ELR (cell line): ENCODE measurements around the gene NRG2.

Source experiments
- DNase-seq: peaks from one replicate; pipeline ENCODE4 v3.0.0-alpha.2; 2015; ENCODE audit warnings: low read depth

The NRG2 gene

GRCh38 chr5:139880416-139881142 is 162.5 kb downstream of the NRG2 start:
- no peak for DNase-seq

DNA sequence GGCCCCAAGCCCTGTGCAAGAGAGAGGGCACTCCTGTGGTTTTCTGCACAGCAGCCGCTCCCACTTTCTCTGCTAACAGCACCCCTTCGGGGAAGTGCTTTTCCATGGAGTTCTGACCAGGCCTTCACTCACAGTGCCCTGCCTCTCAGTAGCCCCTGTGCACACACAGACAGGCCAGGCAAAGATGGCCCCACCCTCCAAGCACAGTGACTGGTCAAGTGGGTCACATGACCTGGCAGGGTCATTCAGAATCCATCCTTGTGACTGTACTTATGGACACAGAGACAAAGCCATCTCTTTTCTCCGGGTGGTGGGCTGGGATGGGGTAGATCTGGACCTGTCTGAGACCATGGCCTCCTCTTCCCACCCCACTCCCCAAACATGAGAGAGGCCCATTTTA is 165.0 kb downstream of the NRG2 start:
- peak; percentile 8 for DNase-seq

GRCh38 chr5:139877129-139877597 is 165.9 kb downstream of the NRG2 start:
- DNase-seq: peak; percentile 7

DNA sequence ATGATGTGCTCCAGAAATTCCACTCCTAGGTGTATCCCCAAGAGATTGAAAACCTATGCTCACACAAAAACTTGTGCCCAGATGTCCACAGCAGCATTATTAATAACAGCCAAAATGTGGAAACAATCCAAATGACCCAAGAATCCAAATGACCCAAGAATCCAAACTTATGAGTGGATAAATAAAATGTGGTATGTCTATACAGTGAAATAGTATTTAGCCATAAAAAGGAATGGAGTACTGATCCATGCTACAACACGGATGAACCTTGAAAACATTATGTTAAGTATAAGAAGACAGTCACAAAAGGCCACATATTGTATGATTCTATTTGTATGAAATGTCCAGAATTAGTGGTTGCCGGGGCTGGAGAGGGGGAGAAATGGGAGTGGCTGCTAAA is 167.1 kb downstream of the NRG2 start:
- DNase-seq: no peak

GRCh38 chr5:139872851-139873794 is 170.0 kb downstream of the NRG2 start:
- no peak for DNase-seq

- no peak for DNase-seq
These were observed 170.9 kb downstream of the NRG2 start for GRCh38 chr5:139872052-139872766.

GRCh38 chr5:139871614-139872013 is 171.5 kb downstream of the NRG2 start:
- no peak for DNase-seq

GRCh38 chr5:139870677-139871076 is 172.4 kb downstream of the NRG2 start:
- DNase-seq: no peak

GRCh38 chr5:139869042-139869790 is 173.9 kb downstream of the NRG2 start:
- no peak for DNase-seq

DNA sequence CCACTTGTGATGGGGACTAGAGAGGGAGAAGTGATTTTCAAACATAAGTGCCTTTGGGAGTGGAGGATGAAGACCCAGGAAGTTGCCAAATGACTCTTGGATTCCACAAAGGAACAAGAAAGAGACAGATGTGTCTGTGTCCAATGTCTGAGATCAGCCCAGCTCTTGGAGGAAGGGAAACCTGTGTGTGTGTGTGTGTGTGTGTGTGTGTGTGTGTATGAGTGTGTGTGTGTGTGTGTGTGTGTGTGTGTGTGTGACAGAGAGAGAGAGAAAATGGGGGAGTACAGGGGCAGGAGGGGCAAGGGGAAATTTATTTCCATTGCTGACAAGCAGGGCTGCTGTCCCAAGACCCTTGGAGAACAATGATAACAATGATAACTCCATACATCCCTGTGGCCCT is 175.5 kb downstream of the NRG2 start:
- DNase-seq: no peak

GRCh38 chr5:139867109-139867508 is 176.0 kb downstream of the NRG2 start:
- no peak for DNase-seq

GRCh38 chr5:139864716-139865483 is 178.2 kb downstream of the NRG2 start:
- no peak for DNase-seq

GRCh38 chr5:139863855-139864558 is 179.1 kb downstream of the NRG2 start:
- DNase-seq: peak; percentile 65

- DNase-seq: no peak
These were observed 179.7 kb downstream of the NRG2 start for GRCh38 chr5:139863361-139863760.

GRCh38 chr5:139862803-139863202 is 180.3 kb downstream of the NRG2 start:
- DNase-seq: peak; percentile 6

DNA sequence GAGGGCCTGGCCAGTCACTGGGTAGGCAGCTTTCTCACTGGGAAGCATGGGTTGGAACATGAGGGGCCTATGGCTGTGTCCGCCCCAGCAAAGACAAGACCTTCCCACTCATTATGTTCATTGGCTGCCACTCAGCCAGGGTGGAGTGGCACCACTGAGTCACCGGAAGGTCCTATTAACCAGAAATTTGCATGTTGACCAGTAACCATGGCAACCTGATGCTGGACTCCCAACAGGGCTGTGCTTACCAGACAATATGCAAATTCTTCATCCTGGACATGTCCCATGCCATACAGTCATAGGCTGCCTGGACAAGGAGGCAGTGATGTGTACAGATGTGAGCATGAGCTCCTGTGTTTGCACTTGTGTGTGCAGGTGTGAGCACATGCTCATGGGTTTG is 180.8 kb downstream of the NRG2 start:
- peak; percentile 71 for DNase-seq

DNA sequence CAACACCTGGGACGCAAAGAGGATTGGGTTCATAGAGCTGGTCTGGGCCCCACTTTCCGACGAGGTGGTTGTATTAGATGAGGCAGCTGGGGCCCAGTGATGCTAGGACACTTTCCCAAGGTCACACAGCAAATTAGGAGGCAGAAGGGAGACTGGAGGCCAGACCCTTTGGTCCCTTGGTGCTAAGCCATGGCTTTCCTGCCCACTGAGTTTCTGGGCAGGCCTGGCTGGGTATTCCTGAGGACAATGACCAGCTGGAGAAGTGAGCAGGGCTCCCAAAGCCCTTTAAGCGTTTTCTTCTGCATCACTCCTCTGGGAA is 181.3 kb downstream of the NRG2 start:
- DNase-seq: no peak

DNA sequence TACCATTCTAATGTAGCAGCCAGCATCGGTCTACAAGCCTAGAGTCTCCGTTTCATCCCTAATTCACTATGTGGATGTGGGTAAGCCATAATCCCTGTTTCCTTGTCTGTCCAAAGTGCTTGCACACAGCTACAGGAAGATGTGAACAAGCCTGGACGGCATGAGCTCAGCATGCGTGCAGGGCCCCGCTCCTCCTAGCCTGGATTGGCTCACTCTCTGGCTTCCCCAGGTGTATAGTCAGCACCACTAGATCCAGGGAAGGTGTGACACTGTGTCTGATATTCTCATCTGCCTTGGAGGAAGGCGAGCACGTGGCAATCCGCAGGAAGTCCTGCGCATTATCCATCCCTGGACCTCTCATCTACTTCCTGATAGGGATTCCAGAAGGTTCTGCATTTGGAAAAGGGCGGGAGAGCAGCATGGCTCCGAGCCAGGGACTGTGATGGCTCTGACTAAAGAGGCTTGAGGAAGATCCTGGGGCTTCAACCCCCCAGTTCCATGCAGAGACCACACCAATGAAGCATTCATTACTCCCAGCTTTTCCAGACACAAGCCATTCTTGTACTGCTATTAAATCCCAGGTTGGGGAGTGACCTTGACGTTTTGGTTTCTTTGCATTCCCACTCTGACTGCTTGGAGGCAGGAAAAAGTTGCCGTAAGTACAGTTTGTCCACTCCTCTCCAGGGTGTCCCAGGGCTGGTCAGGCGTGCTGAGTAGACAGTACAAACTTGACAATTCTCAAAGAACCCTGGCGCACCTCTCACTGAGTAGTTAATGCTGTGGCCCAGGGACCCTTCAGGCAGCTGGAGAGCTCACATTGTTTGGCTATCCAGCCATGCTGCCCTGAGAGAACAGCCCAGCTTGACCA is 181.8 kb downstream of the NRG2 start:
- DNase-seq: no peak

- no peak for DNase-seq
These were observed 184.1 kb downstream of the NRG2 start for GRCh38 chr5:139859013-139859412.
